IPS-NIHi11 (cell line): Measurements from ENCODE around the gene APH1A.
"Not testable (repeated sequence)": the region's sequence is repeated elsewhere in the genome, so short reads cannot be mapped to it uniquely, and the experiment has no call there.

Experiments
- DNase-seq: peaks from one replicate; pipeline ENCODE4 v3.0.0; 2012; ENCODE audit warnings: mixed read lengths, low spot score

Gene APH1A

GRCh38 chr1:150267896-150268295 lies 920 bp downstream of the APH1A start:
- DNase-seq, result no peak

- no peak for DNase-seq
These were observed 5.3 kb downstream of the APH1A start for GRCh38 chr1:150263549-150263948.

- no peak for DNase-seq
These were observed 6.2 kb downstream of the APH1A start for GRCh38 chr1:150262388-150263320.

- DNase-seq, result no peak
These were observed 7.4 kb downstream of the APH1A start for GRCh38 chr1:150261367-150261766.

- DNase-seq, result peak; percentile 79
These were observed 8.8 kb downstream of the APH1A start for GRCh38 chr1:150259758-150260669.

GRCh38 chr1:150259217-150259616 lies 9.6 kb downstream of the APH1A start:
- DNase-seq, result no peak

GRCh38 chr1:150257624-150258585 lies 10.9 kb downstream of the APH1A start, which contains the start of gene CA14:
CA14 (plus strand) TSS chr1:150257774; CDS start chr1:150258129, 355 bp downstream.
- DNase-seq, result peak; percentile 31

GRCh38 chr1:150256554-150257341 lies 12.1 kb downstream of the APH1A start:
- peak; percentile 18 for DNase-seq

- no peak for DNase-seq
These were observed 12.6 kb downstream of the APH1A start for GRCh38 chr1:150256198-150256553.

- DNase-seq, result no peak
These were observed 18.9 kb downstream of the APH1A start for GRCh38 chr1:150249936-150250335.

GRCh38 chr1:150243003-150243402 lies 25.8 kb downstream of the APH1A start:
- DNase-seq, result no peak

- no peak for DNase-seq
These were observed 31.1 kb downstream of the APH1A start for GRCh38 chr1:150237746-150238145.

- DNase-seq, result not testable (repeated sequence)
These were observed 31.6 kb downstream of the APH1A start for GRCh38 chr1:150237176-150237575.

- no peak for DNase-seq
These were observed 32.2 kb downstream of the APH1A start for GRCh38 chr1:150236614-150237100.

GRCh38 chr1:150235852-150236613 lies 32.8 kb downstream of the APH1A start, which contains the start of gene ANP32E:
ANP32E (minus strand) TSS chr1:150236112; CDS start chr1:150235786, 326 bp downstream.
- peak; percentile 98 for DNase-seq

- peak; percentile 23 for DNase-seq
These were observed 33.4 kb downstream of the APH1A start for GRCh38 chr1:150235294-150235851.

- DNase-seq, result peak; percentile 85
These were observed 34.1 kb downstream of the APH1A start for GRCh38 chr1:150234566-150235293.

GRCh38 chr1:150234309-150234565 lies 34.6 kb downstream of the APH1A start:
- no peak for DNase-seq
